ENCODE measurements around the gene PCAT7.

DNA sequence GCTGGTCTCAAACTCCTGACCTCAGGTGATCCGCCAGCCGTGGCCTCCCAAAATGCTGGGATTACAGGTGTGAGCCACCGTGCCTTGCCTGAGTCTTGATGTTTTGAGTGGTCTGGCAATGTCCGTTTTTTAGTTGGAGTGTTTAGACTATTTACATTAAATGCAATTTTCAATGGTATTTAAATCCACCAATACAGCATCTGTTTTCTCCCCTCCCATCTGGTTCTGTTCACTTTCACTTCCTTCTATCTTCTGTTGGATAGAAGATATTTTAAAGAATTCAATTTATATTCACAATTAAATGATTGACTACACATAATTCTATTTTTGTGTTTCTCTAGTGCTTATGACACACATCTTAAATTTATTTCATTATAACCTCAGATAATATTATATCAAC is 26.0 kb upstream of the PCAT7 start:
- TF ChIP-seq CTCF (IDR thresholded peaks at IDR 0.05) (no peak), SREBF2 (IDR thresholded peaks at IDR 0.05) (no peak), ESRRA (IDR thresholded peaks at IDR 0.05; ENCODE audit: borderline replicate concordance, low read length) (no peak), EP300 (IDR thresholded peaks at IDR 0.05) (no peak), EHMT2 (IDR thresholded peaks at IDR 0.05; ENCODE audit: low read depth) (no peak), BHLHE40 (IDR thresholded peaks at IDR 0.05; ENCODE audit: low read depth, low read length) (no peak)

Data from A549 (cell line).